Gastrocnemius medialis (tissue), 4 donors: ENCODE data around the gene FKTN. TPM values are rescaled to one million over a fixed set of nuclear protein-coding genes. Genes with fewer than 3 reads are reported as not detected.

ENCODE experiments used
- ATAC-seq, 2 donors: fragments of 150-250 bp; one replicate each; pipeline ENCODE4 v1.9.1; 2016
- DNase-seq, 2 donors: peaks; one replicate each; pipeline ENCODE4 v3.0.0-alpha.2; 2019
- H3K27ac ChIP-seq, 4 donors: fragments of 200-600 bp; sonication (generic); 1 replicate in 1 of 4; 2 replicates in 3 of 4; pipeline ENCODE4 v1.5.1; 2016 to 2018; ENCODE audit warnings: mild to moderate bottlenecking in 2 of 4, moderate library complexity in 1 of 4
- H3K27me3 ChIP-seq, 3 donors: fragments of 200-600 bp; sonication (generic) in 2 of 3; 1 replicate in 1 of 3; 2 replicates in 2 of 3; pipeline versions ENCODE4 v1.5.1 to v1.6.0; 2016 to 2019; ENCODE audit warnings: mild to moderate bottlenecking in 1 of 3, moderate library complexity in 1 of 3
- H3K36me3 ChIP-seq, 2 donors: fragments of 200-600 bp; sonication (generic) in 1 of 2; one replicate each; pipeline ENCODE4 v1.5.1; 2017 to 2018
- H3K4me1 ChIP-seq, 2 donors: fragments of 200-600 bp; sonication (generic) in 1 of 2; one replicate each; pipeline ENCODE4 v1.5.1; 2016 to 2017; ENCODE audit warnings: mild to moderate bottlenecking in 2 of 2
- H3K4me3 ChIP-seq, 4 donors: fragments of 200-600 bp; sonication (generic) in 3 of 4; 1 replicate in 1 of 4; 2 replicates in 3 of 4; pipeline ENCODE4 v1.5.1; 2016 to 2019; ENCODE audit warnings: mild to moderate bottlenecking in 2 of 4
- H3K9me3 ChIP-seq, 3 donors: fragments of 200-600 bp; sonication (generic) in 2 of 3; 1 replicate in 1 of 3; 2 replicates in 2 of 3; pipeline ENCODE4 v1.5.1; 2016 to 2019
- CTCF ChIP-seq, 5 experiments: fragments of 450-650 bp in 3 of 5; fragments of 200-600 bp in 2 of 5; sonication (generic) in 2 of 5; IDR thresholded peaks in 4 of 5; conservative IDR thresholded peaks in 1 of 5; 1 replicate in 4 of 5; 2 replicates in 1 of 5; pipeline ENCODE4 v1.5.1; 2016 to 2019; ENCODE audit warnings: antibody characterized with exemption in 5 of 5, mild to moderate bottlenecking in 3 of 5, moderate library complexity in 3 of 5
- POLR2A ChIP-seq, 2 donors: fragments of 450-650 bp; IDR thresholded peaks; one replicate each; pipeline ENCODE4 v1.6.1; 2017; ENCODE audit warnings: antibody characterized with exemption in 2 of 2, mild to moderate bottlenecking in 2 of 2, moderate library complexity in 2 of 2
- in situ Hi-C, 4 donors: fragments of 200-750 bp; cut with MboI; loops; one replicate each; pipeline versions ENCODE4 v1.15.0 to v1.8.0; 2017; ENCODE audit warnings: low sequenced_read_pairs in 4 of 4
- intact Hi-C: fragments of 100-400 bp; cut with DNase I; formaldehyde crosslinking; loops from one replicate; pipeline ENCODE4 v1.15.1; 2023; ENCODE audit warnings: low total_unique reads
- total RNA-seq, 4 donors: library from RNA; depleted of rRNA; stranded (reverse); fragments of >200 nt; gene quantifications; one replicate each; pipeline versions ENCODE4 v1.1.0 to v1.2.3, GENCODE V29; 2016

Gene FKTN
- total RNA-seq, 4 donors from 2014 or later: 3.2 to 7.7 (median 6.1) TPM

GRCh38 chr9:105637787-105638395 lies 80.0 kb downstream of the FKTN start:
- no peak overlapping the region for H3K27ac ChIP-seq
- peak in 2 of 5 experiments; percentile 10 to 27 for TF ChIP-seq CTCF (IDR thresholded peaks at IDR 0.05 in 4 of 5, conservative IDR thresholded peaks at IDR 0.05 in 1 of 5)
- no peak for TF ChIP-seq POLR2A (IDR thresholded peaks at IDR 0.05)
- ATAC-seq (no peak), DNase-seq (no peak)
- intact Hi-C loops (no loop called here), in situ Hi-C loops (no loop called here)
- no peaks in the 10 kb centered on the region for H3K27me3 ChIP-seq
- H3K4me3 ChIP-seq: no peak overlapping the region
- H3K4me1 ChIP-seq: peaks cover 0 to 9% of the 10 kb centered on the region in 2 donors
- H3K36me3 ChIP-seq: peaks cover 0 to 14% of the 10 kb centered on the region in 2 donors
- no peaks in the 10 kb centered on the region for H3K9me3 ChIP-seq

- no peak for TF ChIP-seq POLR2A (IDR thresholded peaks at IDR 0.05)
- TF ChIP-seq CTCF (IDR thresholded peaks at IDR 0.05 in 4 of 5, conservative IDR thresholded peaks at IDR 0.05 in 1 of 5): no peak
- Histone ChIP-seq H3K27ac (no peak overlapping the region), H3K9me3 (no peaks in the 10 kb centered on the region), H3K4me3 (no peak overlapping the region), H3K27me3 (no peaks in the 10 kb centered on the region), H3K36me3 (peaks cover 0 to 10% of the 10 kb centered on the region in 2 donors), H3K4me1 (no peaks in the 10 kb centered on the region)
- DNase-seq (no peak), ATAC-seq (no peak)
- intact Hi-C loops (no loop called here), in situ Hi-C loops (no loop called here)
Observed at GRCh38 chr9:105639936-105640335, 82.0 kb downstream of the FKTN start.

GRCh38 chr9:105643795-105644194 lies 85.9 kb downstream of the FKTN start:
- Histone ChIP-seq H3K36me3 (no peaks in the 10 kb centered on the region), H3K9me3 (no peaks in the 10 kb centered on the region), H3K27ac (no peak overlapping the region), H3K27me3 (no peaks in the 10 kb centered on the region), H3K4me1 (no peaks in the 10 kb centered on the region), H3K4me3 (no peak overlapping the region)
- in situ Hi-C loops (no loop called here), intact Hi-C loops (no loop called here)
- no peak for TF ChIP-seq CTCF (IDR thresholded peaks at IDR 0.05 in 4 of 5, conservative IDR thresholded peaks at IDR 0.05 in 1 of 5)
- TF ChIP-seq POLR2A (IDR thresholded peaks at IDR 0.05): no peak
- ATAC-seq: no peak
- DNase-seq: no peak

- TF ChIP-seq POLR2A (IDR thresholded peaks at IDR 0.05) (no peak), CTCF (IDR thresholded peaks at IDR 0.05 in 4 of 5, conservative IDR thresholded peaks at IDR 0.05 in 1 of 5) (no peak)
- DNase-seq (no peak), ATAC-seq (no peak)
- Histone ChIP-seq H3K36me3 (no peaks in the 10 kb centered on the region), H3K27me3 (no peaks in the 10 kb centered on the region), H3K27ac (no peak overlapping the region), H3K4me3 (no peak overlapping the region), H3K9me3 (no peaks in the 10 kb centered on the region), H3K4me1 (no peaks in the 10 kb centered on the region)
- intact Hi-C loops: no loop called here
- in situ Hi-C loops: no loop called here
Observed at GRCh38 chr9:105646879-105647594, 89.1 kb downstream of the FKTN start.
